Spleen (tissue), 11 donors: ENCODE measurements around the gene MGMT. TPM values are rescaled to one million over a fixed set of nuclear protein-coding genes. Genes with fewer than 3 reads are reported as not detected.

Experiments used
- DNase-seq: peaks from one replicate; pipeline ENCODE4 v3.0.0-alpha.2; 2020
- H3K27ac ChIP-seq, 8 donors: fragments of 200-600 bp; sonication (generic) in 7 of 8; 1 replicate in 4 of 8; 2 replicates in 4 of 8; pipeline versions ENCODE4 v1.5.0 to v1.8.0; 2016 to 2021; ENCODE audit warnings: inconsistent platforms in 4 of 8, mild to moderate bottlenecking in 4 of 8, moderate library complexity in 1 of 8
- H3K27me3 ChIP-seq, 7 donors: fragments of 200-600 bp; sonication (generic) in 6 of 7; replicated peaks in 1 of 7; 1 replicate in 4 of 7; 2 replicates in 3 of 7; pipeline versions ENCODE4 v1.5.0 to v1.8.0; 2016 to 2021; ENCODE audit warnings: inconsistent platforms in 3 of 7, mild to moderate bottlenecking in 1 of 7
- H3K36me3 ChIP-seq, 6 donors: fragments of 200-600 bp; sonication (generic) in 5 of 6; 1 replicate in 4 of 6; 2 replicates in 2 of 6; pipeline versions ENCODE4 v1.5.0 to v1.8.0; 2016 to 2021; ENCODE audit warnings: inconsistent platforms in 2 of 6
- H3K4me1 ChIP-seq, 6 donors: fragments of 200-600 bp; sonication (generic) in 5 of 6; 1 replicate in 3 of 6; 2 replicates in 3 of 6; pipeline versions ENCODE4 v1.5.0 to v1.8.0; 2016 to 2021; ENCODE audit warnings: inconsistent platforms in 3 of 6
- H3K4me3 ChIP-seq, 8 donors: fragments of 200-600 bp; sonication (generic) in 7 of 8; 1 replicate in 4 of 8; 2 replicates in 4 of 8; pipeline versions ENCODE4 v1.5.0 to v1.8.0; 2016 to 2021; ENCODE audit warnings: inconsistent platforms in 4 of 8, mild to moderate bottlenecking in 4 of 8, moderate library complexity in 2 of 8
- H3K9me3 ChIP-seq, 8 donors: fragments of 200-600 bp; sonication (generic) in 7 of 8; 1 replicate in 4 of 8; 2 replicates in 4 of 8; pipeline versions ENCODE4 v1.5.0 to v1.8.0; 2016 to 2021; ENCODE audit warnings: inconsistent platforms in 4 of 8
- CTCF ChIP-seq, 11 experiments: fragments of 200-600 bp in 7 of 11; fragments of 450-650 bp in 4 of 11; sonication (generic) in 4 of 11; IDR thresholded peaks in 8 of 11; conservative IDR thresholded peaks in 3 of 11; 1 replicate in 7 of 11; 2 replicates in 4 of 11; pipeline versions ENCODE4 v1.4.0 to v1.8.0; 2016 to 2021; ENCODE audit warnings: antibody characterized with exemption in 11 of 11, inconsistent platforms in 4 of 11, mild to moderate bottlenecking in 1 of 11
- POLR2A ChIP-seq, 3 donors: fragments of 450-650 bp; IDR thresholded peaks; one replicate each; pipeline ENCODE4 v1.5.1; 2017; ENCODE audit warnings: antibody characterized with exemption in 3 of 3, mild to moderate bottlenecking in 1 of 3
- POLR2AphosphoS5 ChIP-seq, 3 donors: sonication (generic); formaldehyde crosslinking; IDR thresholded peaks; one replicate each; pipeline ENCODE4 v1.5.1; 2017; ENCODE audit warnings: antibody characterized with exemption in 3 of 3
- WGBS, 5 donors: extraction: QIAGEN DNeasy Blood & Tissue Kit in 3 of 5; methylation state at CpG; one replicate each; pipeline versions ENCODE4 v1.1.5 to v1.1.7; 2013 to 2018; 5-methylcytosine and 5-hydroxymethylcytosine counted together
- intact Hi-C: fragments of 100-400 bp; cut with DNase I; formaldehyde crosslinking; loops from one replicate; pipeline ENCODE4 v1.15.0; 2023; ENCODE audit warnings: low total_unique reads
- polyA plus RNA-seq, 3 donors: library from polyadenylated mRNA; stranded (reverse); fragments of 200-250 nt; gene quantifications; one replicate each; pipeline ENCODE4 v1.2.1, GENCODE V29; 2013
- total RNA-seq, 7 donors: library from RNA; depleted of rRNA in 3 of 7; stranded (reverse); fragments of >200 nt in 3 of 7; fragmentation: NEBNext Ultra II Directional in 4 of 7; extraction: Animal tissue kit (Norgen Biotek cat#: 25700) in 4 of 7; gene quantifications; one replicate each; pipeline versions ENCODE4 v1.1.0 to v1.2.1, GENCODE V29; 2016 to 2021
- donor health status: healthy with polysubstance abuse.
- donor health status: DM: no; HTN: no; CAD: no; lungs with moderate emphysema.
- donor health status: DM: no; HTN: no; CAD: no.
- donor health status: Bipolar disorder and iron deficiency.
- donor health status: healthy.
- donor health status: DM: no; HTN: no; CAD: no.
- donor health status: DM: yes; HTN: yes; CAD: no.

MGMT gene
- total and polyA plus RNA-seq, 10 donors, result 14.3 to 33.4 (median 21.7) TPM

- DNase-seq, result peak; percentile 68
- no peaks in the 10 kb centered on the region for H3K27me3 ChIP-seq
- peaks cover 0 to 15% (median 0%) of the 10 kb centered on the region in 6 donors for H3K4me1 ChIP-seq
- TF ChIP-seq CTCF (IDR thresholded peaks at IDR 0.05 in 8 of 11, conservative IDR thresholded peaks at IDR 0.05 in 3 of 11), result no peak
- no peak for TF ChIP-seq POLR2AphosphoS5 (IDR thresholded peaks at IDR 0.05)
- TF ChIP-seq POLR2A (IDR thresholded peaks at IDR 0.05), result no peak
- no peak overlapping the region for H3K27ac ChIP-seq
- H3K36me3 ChIP-seq, result peaks cover 0 to 55% (median 25%) of the 10 kb centered on the region in 6 donors
- intact Hi-C loops, result no loop called here
- peaks cover 0 to under 1% (median 0%) of the 10 kb centered on the region in 8 donors for H3K9me3 ChIP-seq
- 93 to 97% (median 95%) methylated on average over 2 to 11 of the region's 11 CpGs for WGBS, 5 donors
- H3K4me3 ChIP-seq, result no peak overlapping the region
Observed at GRCh38 chr10:129760003-129760315, 292.9 kb downstream of the MGMT start.

- intact Hi-C loops, result no loop called here
- DNase-seq, result peak; percentile 60
- Histone ChIP-seq H3K4me3 (no peak overlapping the region), H3K27ac (no peak overlapping the region), H3K4me1 (peaks cover 0 to 15% (median 0%) of the 10 kb centered on the region in 6 donors), H3K27me3 (no peaks in the 10 kb centered on the region), H3K9me3 (no peaks in the 10 kb centered on the region), H3K36me3 (peaks cover 0 to 58% (median 25%) of the 10 kb centered on the region in 6 donors)
- 93 to 96% (median 93%) methylated on average over 7 of the region's 7 CpGs for WGBS, 5 donors
- no peak for TF ChIP-seq POLR2A (IDR thresholded peaks at IDR 0.05)
- no peak for TF ChIP-seq POLR2AphosphoS5 (IDR thresholded peaks at IDR 0.05)
Observed at GRCh38 chr10:129760416-129760815, 293.4 kb downstream of the MGMT start.

- 94 to 96% (median 95%) methylated on average over 18 to 24 of the region's 24 CpGs for WGBS, 5 donors
- peak; percentile 48 for DNase-seq
- Histone ChIP-seq H3K27me3 (no peaks in the 10 kb centered on the region), H3K36me3 (peaks cover 0 to 63% (median 28%) of the 10 kb centered on the region in 6 donors), H3K9me3 (no peaks in the 10 kb centered on the region), H3K4me1 (peaks cover 0 to 13% (median 0%) of the 10 kb centered on the region in 6 donors), H3K27ac (no peak overlapping the region), H3K4me3 (no peak overlapping the region)
- intact Hi-C loops, result no loop called here
- TF ChIP-seq CTCF (IDR thresholded peaks at IDR 0.05 in 8 of 11, conservative IDR thresholded peaks at IDR 0.05 in 3 of 11) (no peak), POLR2AphosphoS5 (IDR thresholded peaks at IDR 0.05) (no peak), POLR2A (IDR thresholded peaks at IDR 0.05) (no peak)
Observed at GRCh38 chr10:129761197-129761972, 294.3 kb downstream of the MGMT start.

GRCh38 chr10:129761981-129762956 is 295.2 kb downstream of the MGMT start:
- Histone ChIP-seq H3K4me1 (peaks cover 0 to 5% (median 0%) of the 10 kb centered on the region in 6 donors), H3K27ac (no peak overlapping the region), H3K9me3 (no peaks in the 10 kb centered on the region), H3K4me3 (no peak overlapping the region), H3K27me3 (no peaks in the 10 kb centered on the region), H3K36me3 (peaks cover 0 to 71% (median 31%) of the 10 kb centered on the region in 6 donors)
- no peak for TF ChIP-seq CTCF (IDR thresholded peaks at IDR 0.05 in 8 of 11, conservative IDR thresholded peaks at IDR 0.05 in 3 of 11)
- TF ChIP-seq POLR2A (IDR thresholded peaks at IDR 0.05), result no peak
- TF ChIP-seq POLR2AphosphoS5 (IDR thresholded peaks at IDR 0.05), result no peak
- intact Hi-C loops, result no loop called here
- 93 to 95% (median 93%) methylated on average over 25 of the region's 25 CpGs for WGBS, 5 donors
- DNase-seq, result peak; percentile 51
